ENCODE measurements around the gene MAST3.

DNA sequence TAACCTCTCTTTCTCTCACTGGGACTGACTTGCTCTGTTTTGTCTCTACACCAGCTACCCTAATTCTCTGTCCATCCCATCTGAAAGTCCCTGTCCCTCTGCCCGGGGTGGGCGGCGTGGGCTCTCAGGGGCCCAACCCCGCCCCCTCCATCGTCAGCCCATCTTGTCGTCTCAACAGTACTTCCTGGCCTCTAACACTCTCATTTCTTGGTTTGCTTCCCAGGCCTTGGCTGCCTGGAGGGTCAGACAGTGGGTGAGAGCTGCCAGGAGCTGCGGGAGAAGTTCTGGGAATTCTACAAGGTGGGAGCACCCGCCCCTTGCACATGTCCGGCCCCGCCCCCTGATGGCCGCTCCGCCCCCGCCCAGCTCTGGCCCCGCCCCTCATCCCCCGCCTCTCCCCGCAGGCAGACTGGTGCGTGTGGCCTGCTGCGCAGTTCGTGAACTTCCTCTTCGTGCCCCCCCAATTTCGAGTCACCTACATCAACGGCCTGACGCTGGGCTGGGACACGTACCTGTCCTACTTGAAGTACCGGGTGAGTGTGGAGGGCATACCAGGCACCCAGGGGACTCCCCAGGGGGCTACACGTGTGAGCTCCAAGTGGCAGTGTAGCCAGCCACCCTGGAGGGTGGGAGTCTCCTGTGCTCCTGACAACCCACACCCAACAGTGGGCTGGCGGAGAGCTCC is 97.1 kb downstream of the MAST3 start:
- TF ChIP-seq, protein P1, sequence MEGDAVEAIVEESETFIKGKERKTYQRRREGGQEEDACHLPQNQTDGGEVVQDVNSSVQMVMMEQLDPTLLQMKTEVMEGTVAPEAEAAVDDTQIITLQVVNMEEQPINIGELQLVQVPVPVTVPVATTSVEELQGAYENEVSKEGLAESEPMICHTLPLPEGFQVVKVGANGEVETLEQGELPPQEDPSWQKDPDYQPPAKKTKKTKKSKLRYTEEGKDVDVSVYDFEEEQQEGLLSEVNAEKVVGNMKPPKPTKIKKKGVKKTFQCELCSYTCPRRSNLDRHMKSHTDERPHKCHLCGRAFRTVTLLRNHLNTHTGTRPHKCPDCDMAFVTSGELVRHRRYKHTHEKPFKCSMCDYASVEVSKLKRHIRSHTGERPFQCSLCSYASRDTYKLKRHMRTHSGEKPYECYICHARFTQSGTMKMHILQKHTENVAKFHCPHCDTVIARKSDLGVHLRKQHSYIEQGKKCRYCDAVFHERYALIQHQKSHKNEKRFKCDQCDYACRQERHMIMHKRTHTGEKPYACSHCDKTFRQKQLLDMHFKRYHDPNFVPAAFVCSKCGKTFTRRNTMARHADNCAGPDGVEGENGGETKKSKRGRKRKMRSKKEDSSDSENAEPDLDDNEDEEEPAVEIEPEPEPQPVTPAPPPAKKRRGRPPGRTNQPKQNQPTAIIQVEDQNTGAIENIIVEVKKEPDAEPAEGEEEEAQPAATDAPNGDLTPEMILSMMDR (conservative IDR thresholded peaks at IDR 0.05) = no peak
- no peak for TF ChIP-seq EZH2 (IDR thresholded peaks at IDR 0.05; ENCODE audit: low read depth)

Measured in PC-9 (cell line).